Measurements from ENCODE around the gene SYNDIG1. TPM values are rescaled to one million over a fixed set of nuclear protein-coding genes. Genes with fewer than 3 reads are reported as not detected.

Gene SYNDIG1
- total and polyA plus RNA-seq, 4 donors = 0.20 to 5.0 (median 0.63) TPM

DNA sequence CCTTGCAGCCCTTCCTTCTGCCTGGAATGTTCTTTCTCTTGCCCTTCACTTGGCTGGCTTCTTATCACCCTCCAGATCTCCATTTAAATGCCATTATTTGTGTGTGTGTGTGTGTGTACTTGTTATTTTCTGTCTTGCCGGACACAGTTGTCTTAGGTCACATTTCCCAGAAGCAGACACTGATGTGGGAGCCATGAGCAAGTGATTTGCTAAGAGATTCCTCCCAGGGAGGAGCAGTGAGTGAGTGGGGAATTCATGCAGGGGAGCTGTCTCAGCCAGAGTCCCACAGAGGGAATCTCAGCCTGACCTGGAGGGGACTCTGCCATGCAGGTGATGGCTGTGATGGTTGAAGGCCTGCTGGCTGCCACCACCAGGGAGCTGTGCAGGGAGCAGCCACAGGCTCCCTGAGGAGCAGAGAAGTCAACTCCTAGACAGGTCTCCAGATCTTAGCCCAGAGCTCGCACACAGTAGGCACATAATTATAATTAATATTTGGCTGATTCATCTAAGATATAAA lies 96.5 kb downstream of the SYNDIG1 start:
- Histone ChIP-seq H3K27me3 (ENCODE audit: control insufficient read depth in 3 of 3, insufficient read depth in 3 of 3, low read length in 2 of 3) (peaks cover 0 to 7% (median 5%) of the 10 kb centered on the region in 3 donors), H3K9me3 (ENCODE audit: control insufficient read depth in 4 of 4, insufficient read depth in 3 of 4, low read length in 3 of 4) (peaks cover 0 to 20% (median 2%) of the 10 kb centered on the region in 4 donors), H3K27ac (ENCODE audit: low read depth in 1 of 2, low read length in 1 of 2) (no peak overlapping the region), H3K4me3 (no peak overlapping the region), H3K36me3 (ENCODE audit: control insufficient read depth in 4 of 4, insufficient read depth in 4 of 4, low read length in 4 of 4) (peaks cover 0 to 3% (median 0%) of the 10 kb centered on the region in 4 donors), H3K9ac (ENCODE audit: insufficient read depth in 1 of 2, low read length in 2 of 2) (no peak overlapping the region), H3K4me1 (ENCODE audit: control insufficient read depth in 5 of 5, insufficient read depth in 5 of 5, low read length in 5 of 5) (no peaks in the 10 kb centered on the region)
- 82 to 88% methylated on average over 2 of the region's 2 CpGs for WGBS, 2 donors
- ATAC-seq (ENCODE audit: insufficient read depth, low FRiP score) (no peak), DNase-seq (no peak)
- TF ChIP-seq, protein P1, sequence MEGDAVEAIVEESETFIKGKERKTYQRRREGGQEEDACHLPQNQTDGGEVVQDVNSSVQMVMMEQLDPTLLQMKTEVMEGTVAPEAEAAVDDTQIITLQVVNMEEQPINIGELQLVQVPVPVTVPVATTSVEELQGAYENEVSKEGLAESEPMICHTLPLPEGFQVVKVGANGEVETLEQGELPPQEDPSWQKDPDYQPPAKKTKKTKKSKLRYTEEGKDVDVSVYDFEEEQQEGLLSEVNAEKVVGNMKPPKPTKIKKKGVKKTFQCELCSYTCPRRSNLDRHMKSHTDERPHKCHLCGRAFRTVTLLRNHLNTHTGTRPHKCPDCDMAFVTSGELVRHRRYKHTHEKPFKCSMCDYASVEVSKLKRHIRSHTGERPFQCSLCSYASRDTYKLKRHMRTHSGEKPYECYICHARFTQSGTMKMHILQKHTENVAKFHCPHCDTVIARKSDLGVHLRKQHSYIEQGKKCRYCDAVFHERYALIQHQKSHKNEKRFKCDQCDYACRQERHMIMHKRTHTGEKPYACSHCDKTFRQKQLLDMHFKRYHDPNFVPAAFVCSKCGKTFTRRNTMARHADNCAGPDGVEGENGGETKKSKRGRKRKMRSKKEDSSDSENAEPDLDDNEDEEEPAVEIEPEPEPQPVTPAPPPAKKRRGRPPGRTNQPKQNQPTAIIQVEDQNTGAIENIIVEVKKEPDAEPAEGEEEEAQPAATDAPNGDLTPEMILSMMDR (IDR thresholded peaks at IDR 0.05; ENCODE audit: control extremely low read depth, extremely low read depth) = no peak

DNA sequence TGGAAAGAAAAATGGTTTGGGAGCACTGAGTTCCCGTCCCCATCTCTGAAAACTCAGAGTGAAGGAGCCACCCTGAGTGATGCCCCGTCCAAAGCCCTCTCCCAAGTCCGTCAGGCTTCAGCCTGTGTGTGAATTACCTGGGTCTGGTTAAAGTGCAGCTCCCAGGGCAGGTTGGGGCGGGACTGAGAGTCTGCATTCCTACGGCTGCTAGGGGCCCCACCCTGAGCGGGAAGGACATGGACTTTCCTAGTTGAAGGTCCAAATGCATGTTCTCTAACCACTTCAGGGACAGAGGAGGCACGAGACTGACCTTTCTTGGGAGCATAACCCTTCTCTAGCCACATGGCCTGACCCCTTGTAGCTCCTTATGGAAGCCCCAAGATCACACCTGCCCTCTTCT lies 97.2 kb downstream of the SYNDIG1 start:
- H3K9me3 ChIP-seq (ENCODE audit: control insufficient read depth in 4 of 4, insufficient read depth in 3 of 4, low read length in 3 of 4) = peaks cover 0 to 16% (median 2%) of the 10 kb centered on the region in 4 donors
- peaks cover 0 to 3% (median 0%) of the 10 kb centered on the region in 4 donors for H3K36me3 ChIP-seq (ENCODE audit: control insufficient read depth in 4 of 4, insufficient read depth in 4 of 4, low read length in 4 of 4)
- ATAC-seq (ENCODE audit: insufficient read depth, low FRiP score) (no peak), DNase-seq (no peak)
- no peak overlapping the region for H3K4me3 ChIP-seq
- TF ChIP-seq, protein P1 (IDR thresholded peaks at IDR 0.05; ENCODE audit: control extremely low read depth, extremely low read depth) = no peak
- H3K9ac ChIP-seq (ENCODE audit: insufficient read depth in 1 of 2, low read length in 2 of 2) = no peak overlapping the region
- peaks cover 0 to 7% (median 5%) of the 10 kb centered on the region in 3 donors for H3K27me3 ChIP-seq (ENCODE audit: control insufficient read depth in 3 of 3, insufficient read depth in 3 of 3, low read length in 2 of 3)
- no peak overlapping the region for H3K27ac ChIP-seq (ENCODE audit: low read depth in 1 of 2, low read length in 1 of 2)
- H3K4me1 ChIP-seq (ENCODE audit: control insufficient read depth in 5 of 5, insufficient read depth in 5 of 5, low read length in 5 of 5) = no peaks in the 10 kb centered on the region
- 80 to 86% methylated on average over 7 of the region's 7 CpGs for WGBS, 2 donors

DNA sequence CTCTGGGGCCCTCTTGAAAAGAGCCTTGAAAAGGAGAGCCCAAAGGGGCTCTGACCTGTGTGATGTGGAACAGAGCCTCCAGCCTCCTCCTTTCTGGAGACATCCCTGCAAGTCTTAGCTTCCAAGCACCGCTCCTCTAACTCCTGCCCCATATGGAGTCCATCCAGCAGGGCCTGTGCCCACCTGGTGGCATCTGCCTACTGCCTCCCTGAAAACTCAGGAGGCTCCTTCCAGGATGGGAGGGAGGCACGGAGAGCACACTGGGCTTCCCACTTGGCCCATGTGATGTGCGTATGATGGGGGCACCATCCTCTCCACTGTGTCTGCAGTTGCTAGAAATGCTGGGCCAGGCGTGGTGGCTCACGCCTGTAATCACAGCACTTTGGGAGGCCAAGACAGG lies 98.1 kb downstream of the SYNDIG1 start:
- DNase-seq (no peak), ATAC-seq (ENCODE audit: insufficient read depth, low FRiP score) (no peak)
- Histone ChIP-seq H3K27ac (ENCODE audit: low read depth in 1 of 2, low read length in 1 of 2) (no peak overlapping the region), H3K27me3 (ENCODE audit: control insufficient read depth in 3 of 3, insufficient read depth in 3 of 3, low read length in 2 of 3) (peaks cover 0 to 7% (median 5%) of the 10 kb centered on the region in 3 donors), H3K9ac (ENCODE audit: insufficient read depth in 1 of 2, low read length in 2 of 2) (no peak overlapping the region), H3K36me3 (ENCODE audit: control insufficient read depth in 4 of 4, insufficient read depth in 4 of 4, low read length in 4 of 4) (peaks cover 0 to 3% (median 0%) of the 10 kb centered on the region in 4 donors), H3K9me3 (ENCODE audit: control insufficient read depth in 4 of 4, insufficient read depth in 3 of 4, low read length in 3 of 4) (peaks cover 0 to 16% (median 2%) of the 10 kb centered on the region in 4 donors), H3K4me3 (no peak overlapping the region), H3K4me1 (ENCODE audit: control insufficient read depth in 5 of 5, insufficient read depth in 5 of 5, low read length in 5 of 5) (no peaks in the 10 kb centered on the region)
- TF ChIP-seq, protein P1 (IDR thresholded peaks at IDR 0.05; ENCODE audit: control extremely low read depth, extremely low read depth) = no peak
- 80 to 93% methylated on average over 5 of the region's 5 CpGs for WGBS, 2 donors

DNA sequence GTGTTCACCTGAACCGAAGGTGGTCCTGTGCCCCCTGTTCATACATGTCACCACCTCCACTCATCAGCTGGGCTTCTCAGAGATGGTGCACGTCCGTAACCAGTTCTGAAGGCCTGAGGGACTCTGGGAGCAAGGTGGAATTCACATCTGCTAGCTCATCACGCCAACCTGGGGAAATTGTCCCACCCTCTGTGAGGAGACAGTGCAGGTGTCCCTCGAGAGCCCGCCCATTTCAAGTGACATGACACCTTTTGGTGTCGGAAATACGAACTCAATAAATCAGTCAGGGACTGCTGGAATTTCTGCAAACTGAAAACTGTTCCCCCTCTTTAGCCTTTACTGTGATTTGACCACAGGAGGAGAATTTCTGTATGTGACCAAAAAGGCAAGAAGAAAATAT lies 99.4 kb downstream of the SYNDIG1 start:
- TF ChIP-seq, protein P1 (IDR thresholded peaks at IDR 0.05; ENCODE audit: control extremely low read depth, extremely low read depth) = no peak
- WGBS, 2 donors = 76 to 82% methylated on average over 8 of the region's 8 CpGs
- no peaks in the 10 kb centered on the region for H3K4me1 ChIP-seq (ENCODE audit: control insufficient read depth in 5 of 5, insufficient read depth in 5 of 5, low read length in 5 of 5)
- ATAC-seq (ENCODE audit: insufficient read depth, low FRiP score) (no peak), DNase-seq (no peak)
- no peak overlapping the region for H3K27ac ChIP-seq (ENCODE audit: low read depth in 1 of 2, low read length in 1 of 2)
- H3K4me3 ChIP-seq = no peak overlapping the region
- H3K9ac ChIP-seq (ENCODE audit: insufficient read depth in 1 of 2, low read length in 2 of 2) = no peak overlapping the region
- H3K36me3 ChIP-seq (ENCODE audit: control insufficient read depth in 4 of 4, insufficient read depth in 4 of 4, low read length in 4 of 4) = no peaks in the 10 kb centered on the region
- H3K27me3 ChIP-seq (ENCODE audit: control insufficient read depth in 3 of 3, insufficient read depth in 3 of 3, low read length in 2 of 3) = peaks cover 0 to 7% (median 5%) of the 10 kb centered on the region in 3 donors
- peaks cover 0 to 10% (median 0%) of the 10 kb centered on the region in 4 donors for H3K9me3 ChIP-seq (ENCODE audit: control insufficient read depth in 4 of 4, insufficient read depth in 3 of 4, low read length in 3 of 4)

Measured in lung (tissue), 12 donors.